ENCODE measurements around the gene ZNF365.

DNA sequence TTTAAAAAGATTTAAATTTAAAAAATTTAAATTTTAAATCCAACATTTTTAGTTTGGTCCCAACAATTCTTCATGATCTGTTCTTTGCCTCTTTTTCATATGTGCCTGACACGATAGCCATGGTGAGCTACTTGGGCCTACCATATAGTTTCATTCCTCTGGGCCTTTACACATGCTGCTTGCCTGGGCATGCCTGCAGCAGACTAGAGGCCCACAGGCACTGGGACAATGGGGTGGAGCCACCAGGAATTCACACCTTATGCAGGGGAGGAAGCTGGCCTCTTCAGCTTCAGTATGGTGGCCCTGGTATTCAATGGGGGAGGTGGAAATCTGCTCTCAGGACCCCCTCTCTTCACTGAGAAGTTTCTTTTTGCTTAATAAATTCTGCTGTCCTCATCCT lies 37.8 kb upstream of the ZNF365 start:
- TF ChIP-seq, protein P1, sequence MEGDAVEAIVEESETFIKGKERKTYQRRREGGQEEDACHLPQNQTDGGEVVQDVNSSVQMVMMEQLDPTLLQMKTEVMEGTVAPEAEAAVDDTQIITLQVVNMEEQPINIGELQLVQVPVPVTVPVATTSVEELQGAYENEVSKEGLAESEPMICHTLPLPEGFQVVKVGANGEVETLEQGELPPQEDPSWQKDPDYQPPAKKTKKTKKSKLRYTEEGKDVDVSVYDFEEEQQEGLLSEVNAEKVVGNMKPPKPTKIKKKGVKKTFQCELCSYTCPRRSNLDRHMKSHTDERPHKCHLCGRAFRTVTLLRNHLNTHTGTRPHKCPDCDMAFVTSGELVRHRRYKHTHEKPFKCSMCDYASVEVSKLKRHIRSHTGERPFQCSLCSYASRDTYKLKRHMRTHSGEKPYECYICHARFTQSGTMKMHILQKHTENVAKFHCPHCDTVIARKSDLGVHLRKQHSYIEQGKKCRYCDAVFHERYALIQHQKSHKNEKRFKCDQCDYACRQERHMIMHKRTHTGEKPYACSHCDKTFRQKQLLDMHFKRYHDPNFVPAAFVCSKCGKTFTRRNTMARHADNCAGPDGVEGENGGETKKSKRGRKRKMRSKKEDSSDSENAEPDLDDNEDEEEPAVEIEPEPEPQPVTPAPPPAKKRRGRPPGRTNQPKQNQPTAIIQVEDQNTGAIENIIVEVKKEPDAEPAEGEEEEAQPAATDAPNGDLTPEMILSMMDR (IDR thresholded peaks at IDR 0.05 in 2 of 3, conservative IDR thresholded peaks at IDR 0.05 in 1 of 3; ENCODE audit: borderline replicate concordance in 1 of 3, insufficient read depth in 1 of 3, low read depth in 2 of 3, low read length in 2 of 3) = no peak
- no peak for TF ChIP-seq EZH2 (IDR thresholded peaks at IDR 0.05)
- TF ChIP-seq POLR2A (IDR thresholded peaks at IDR 0.05; ENCODE audit: borderline replicate concordance, extremely low read depth, insufficient read depth, insufficient read length) = no peak
- no peak for TF ChIP-seq JUND (IDR thresholded peaks at IDR 0.05)
- no peak for TF ChIP-seq CBX3 (IDR thresholded peaks at IDR 0.05; ENCODE audit: low read depth)
- TF ChIP-seq TCF7L2 (IDR thresholded peaks at IDR 0.05; ENCODE audit: borderline replicate concordance, extremely low read depth, insufficient read depth, insufficient read length) = no peak
- no peak for TF ChIP-seq ELF1 (IDR thresholded peaks at IDR 0.05; ENCODE audit: borderline replicate concordance, low read depth)
- TF ChIP-seq CEBPB (IDR thresholded peaks at IDR 0.05; ENCODE audit: low read depth) = no peak
- TF ChIP-seq FOSL1 (IDR thresholded peaks at IDR 0.05; ENCODE audit: low read depth) = no peak
- TF ChIP-seq, protein P2, sequence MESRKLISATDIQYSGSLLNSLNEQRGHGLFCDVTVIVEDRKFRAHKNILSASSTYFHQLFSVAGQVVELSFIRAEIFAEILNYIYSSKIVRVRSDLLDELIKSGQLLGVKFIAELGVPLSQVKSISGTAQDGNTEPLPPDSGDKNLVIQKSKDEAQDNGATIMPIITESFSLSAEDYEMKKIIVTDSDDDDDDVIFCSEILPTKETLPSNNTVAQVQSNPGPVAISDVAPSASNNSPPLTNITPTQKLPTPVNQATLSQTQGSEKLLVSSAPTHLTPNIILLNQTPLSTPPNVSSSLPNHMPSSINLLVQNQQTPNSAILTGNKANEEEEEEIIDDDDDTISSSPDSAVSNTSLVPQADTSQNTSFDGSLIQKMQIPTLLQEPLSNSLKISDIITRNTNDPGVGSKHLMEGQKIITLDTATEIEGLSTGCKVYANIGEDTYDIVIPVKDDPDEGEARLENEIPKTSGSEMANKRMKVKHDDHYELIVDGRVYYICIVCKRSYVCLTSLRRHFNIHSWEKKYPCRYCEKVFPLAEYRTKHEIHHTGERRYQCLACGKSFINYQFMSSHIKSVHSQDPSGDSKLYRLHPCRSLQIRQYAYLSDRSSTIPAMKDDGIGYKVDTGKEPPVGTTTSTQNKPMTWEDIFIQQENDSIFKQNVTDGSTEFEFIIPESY (IDR thresholded peaks at IDR 0.05; ENCODE audit: extremely low read depth, insufficient replicate concordance, low read length) = no peak
- TF ChIP-seq, protein P3, sequence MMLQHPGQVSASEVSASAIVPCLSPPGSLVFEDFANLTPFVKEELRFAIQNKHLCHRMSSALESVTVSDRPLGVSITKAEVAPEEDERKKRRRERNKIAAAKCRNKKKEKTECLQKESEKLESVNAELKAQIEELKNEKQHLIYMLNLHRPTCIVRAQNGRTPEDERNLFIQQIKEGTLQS (IDR thresholded peaks at IDR 0.05) = no peak
- no peak for TF ChIP-seq YY1 (IDR thresholded peaks at IDR 0.05; ENCODE audit: extremely low read depth, insufficient replicate concordance, low read depth, low read length)
- TF ChIP-seq, protein P4, sequence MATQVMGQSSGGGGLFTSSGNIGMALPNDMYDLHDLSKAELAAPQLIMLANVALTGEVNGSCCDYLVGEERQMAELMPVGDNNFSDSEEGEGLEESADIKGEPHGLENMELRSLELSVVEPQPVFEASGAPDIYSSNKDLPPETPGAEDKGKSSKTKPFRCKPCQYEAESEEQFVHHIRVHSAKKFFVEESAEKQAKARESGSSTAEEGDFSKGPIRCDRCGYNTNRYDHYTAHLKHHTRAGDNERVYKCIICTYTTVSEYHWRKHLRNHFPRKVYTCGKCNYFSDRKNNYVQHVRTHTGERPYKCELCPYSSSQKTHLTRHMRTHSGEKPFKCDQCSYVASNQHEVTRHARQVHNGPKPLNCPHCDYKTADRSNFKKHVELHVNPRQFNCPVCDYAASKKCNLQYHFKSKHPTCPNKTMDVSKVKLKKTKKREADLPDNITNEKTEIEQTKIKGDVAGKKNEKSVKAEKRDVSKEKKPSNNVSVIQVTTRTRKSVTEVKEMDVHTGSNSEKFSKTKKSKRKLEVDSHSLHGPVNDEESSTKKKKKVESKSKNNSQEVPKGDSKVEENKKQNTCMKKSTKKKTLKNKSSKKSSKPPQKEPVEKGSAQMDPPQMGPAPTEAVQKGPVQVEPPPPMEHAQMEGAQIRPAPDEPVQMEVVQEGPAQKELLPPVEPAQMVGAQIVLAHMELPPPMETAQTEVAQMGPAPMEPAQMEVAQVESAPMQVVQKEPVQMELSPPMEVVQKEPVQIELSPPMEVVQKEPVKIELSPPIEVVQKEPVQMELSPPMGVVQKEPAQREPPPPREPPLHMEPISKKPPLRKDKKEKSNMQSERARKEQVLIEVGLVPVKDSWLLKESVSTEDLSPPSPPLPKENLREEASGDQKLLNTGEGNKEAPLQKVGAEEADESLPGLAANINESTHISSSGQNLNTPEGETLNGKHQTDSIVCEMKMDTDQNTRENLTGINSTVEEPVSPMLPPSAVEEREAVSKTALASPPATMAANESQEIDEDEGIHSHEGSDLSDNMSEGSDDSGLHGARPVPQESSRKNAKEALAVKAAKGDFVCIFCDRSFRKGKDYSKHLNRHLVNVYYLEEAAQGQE (IDR thresholded peaks at IDR 0.05; ENCODE audit: low read depth) = no peak
- TF ChIP-seq SIN3A (IDR thresholded peaks at IDR 0.05; ENCODE audit: low read depth) = no peak

Data from HCT116 (cell line).